ENCODE measurements around the gene ARFGAP1. TPM values are rescaled to one million over a fixed set of nuclear protein-coding genes. Genes with fewer than 3 reads are reported as not detected.
A peak's percentile ranks its signal among the peaks of the same experiment; 100 is the strongest.

The ARFGAP1 gene
- total RNA-seq, 2 experiments from 2014 or later = 73.4 to 77.6 TPM

DNA sequence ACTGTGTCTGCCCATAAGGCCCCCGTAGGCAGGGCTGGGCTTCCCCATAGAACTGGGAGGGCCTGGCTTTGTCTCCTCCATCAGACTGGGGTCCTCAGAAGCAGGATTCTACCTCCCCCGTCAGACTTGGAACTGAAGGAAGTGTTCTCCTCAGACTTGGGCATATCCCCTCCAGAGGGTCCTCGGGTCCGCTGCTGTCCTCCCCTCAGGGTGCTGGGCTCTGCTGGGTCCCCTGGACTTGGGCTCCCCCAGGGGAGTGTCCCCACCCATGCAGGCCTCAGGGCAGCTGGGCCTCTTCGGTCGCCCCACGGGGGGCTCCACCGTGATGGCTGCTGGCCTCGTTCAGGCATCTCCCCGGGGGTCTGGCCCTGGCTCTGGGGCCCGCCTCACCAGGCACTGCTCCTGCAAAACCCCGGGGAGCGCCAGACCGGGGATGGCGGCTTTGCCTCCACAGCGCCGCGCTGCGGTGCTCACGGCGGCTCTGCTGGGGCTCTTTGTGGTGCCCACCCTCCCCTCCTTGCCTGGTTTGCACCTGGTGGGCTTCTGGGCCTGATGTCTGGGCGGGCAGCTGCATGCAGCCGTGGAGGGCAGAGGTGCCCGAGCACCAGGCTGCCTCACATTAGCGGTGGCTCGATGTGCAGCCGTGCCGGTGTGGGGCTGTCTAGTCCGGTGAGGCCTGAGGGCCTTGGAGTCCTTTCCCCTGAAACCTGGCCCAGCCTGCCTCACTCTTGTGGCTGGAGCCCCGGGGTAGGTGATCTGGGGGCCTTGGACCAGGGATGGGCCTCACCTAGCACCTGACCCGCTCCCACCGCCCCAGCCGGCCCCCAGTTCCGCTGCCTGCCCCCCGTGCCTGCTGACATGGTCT lies 34.3 kb downstream of the ARFGAP1 start:
- ATAC-seq (no peak), DNase-seq (no peak)
- intact Hi-C loops (cut with DNase I, micrococcal nuclease) = loop anchor here in 1 of 2 experiments (5.0 kb wide), 1 partner anchor 75 kb away; no protein-coding TSS in a partner anchor
- Mint-ChIP-seq H3K4me1 (no peaks in the 10 kb centered on the region), H3K9me3 (ENCODE audit: low read depth) (no peaks in the 10 kb centered on the region), H3K36me3 (ENCODE audit: low read depth) (no peaks in the 10 kb centered on the region), H3K4me3 (no peak overlapping the region), H3K27me3 (peaks cover 5% of the 10 kb centered on the region), H3K27ac (no peak overlapping the region)
- ChIA-PET POLR2A (no interaction called here), CTCF (interaction anchor here (0.5 to 1.3 kb wide), 2 partner anchors 10 to 70 kb away, joined by 3 to 4 read pairs; no protein-coding TSS in a partner anchor)

DNA sequence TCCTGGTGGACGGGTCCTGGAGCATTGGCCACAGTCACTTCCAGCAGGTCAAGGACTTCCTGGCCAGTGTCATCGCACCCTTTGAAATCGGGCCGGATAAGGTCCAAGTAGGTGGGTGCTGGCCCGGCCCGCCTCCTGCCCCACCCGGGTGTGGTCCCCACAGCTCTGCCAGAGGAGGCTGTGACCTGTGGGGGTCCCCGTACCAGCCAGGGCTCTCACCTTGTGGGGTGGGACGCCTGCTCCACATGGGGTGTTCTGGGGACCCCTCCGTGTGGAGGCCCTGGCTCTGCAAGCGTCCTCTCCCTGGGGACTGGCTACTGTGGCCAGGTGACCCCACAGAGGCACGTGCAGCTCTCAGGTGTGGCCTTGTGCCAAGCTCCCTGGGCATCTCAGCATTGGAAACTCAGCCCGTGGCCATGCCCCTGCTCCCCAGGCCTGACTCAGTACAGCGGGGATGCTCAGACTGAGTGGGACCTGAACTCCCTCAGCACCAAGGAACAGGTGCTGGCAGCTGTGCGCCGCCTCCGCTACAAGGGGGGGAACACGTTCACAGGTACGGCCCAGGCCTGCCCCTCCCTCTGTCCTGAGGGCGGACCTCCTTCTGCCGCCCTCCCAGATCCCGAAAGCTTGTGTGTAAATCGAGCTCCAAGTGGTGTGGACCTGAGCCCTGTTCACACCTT lies 35.1 kb downstream of the ARFGAP1 start:
- intact Hi-C loops (cut with DNase I, micrococcal nuclease) = loop anchor here in 1 of 2 experiments (5.0 kb wide), 1 partner anchor 75 kb away; no protein-coding TSS in a partner anchor
- Mint-ChIP-seq H3K27me3 (peaks cover 4% of the 10 kb centered on the region), H3K4me3 (no peak overlapping the region), H3K9me3 (ENCODE audit: low read depth) (no peaks in the 10 kb centered on the region), H3K36me3 (ENCODE audit: low read depth) (no peaks in the 10 kb centered on the region), H3K27ac (no peak overlapping the region), H3K4me1 (no peaks in the 10 kb centered on the region)
- CTCF ChIA-PET = interaction anchor here (0.5 to 1.3 kb wide), 2 partner anchors 9 to 70 kb away, joined by 3 to 4 read pairs; no protein-coding TSS in a partner anchor
- ATAC-seq (no peak), DNase-seq (no peak)
- POLR2A ChIA-PET = no interaction called here

DNA sequence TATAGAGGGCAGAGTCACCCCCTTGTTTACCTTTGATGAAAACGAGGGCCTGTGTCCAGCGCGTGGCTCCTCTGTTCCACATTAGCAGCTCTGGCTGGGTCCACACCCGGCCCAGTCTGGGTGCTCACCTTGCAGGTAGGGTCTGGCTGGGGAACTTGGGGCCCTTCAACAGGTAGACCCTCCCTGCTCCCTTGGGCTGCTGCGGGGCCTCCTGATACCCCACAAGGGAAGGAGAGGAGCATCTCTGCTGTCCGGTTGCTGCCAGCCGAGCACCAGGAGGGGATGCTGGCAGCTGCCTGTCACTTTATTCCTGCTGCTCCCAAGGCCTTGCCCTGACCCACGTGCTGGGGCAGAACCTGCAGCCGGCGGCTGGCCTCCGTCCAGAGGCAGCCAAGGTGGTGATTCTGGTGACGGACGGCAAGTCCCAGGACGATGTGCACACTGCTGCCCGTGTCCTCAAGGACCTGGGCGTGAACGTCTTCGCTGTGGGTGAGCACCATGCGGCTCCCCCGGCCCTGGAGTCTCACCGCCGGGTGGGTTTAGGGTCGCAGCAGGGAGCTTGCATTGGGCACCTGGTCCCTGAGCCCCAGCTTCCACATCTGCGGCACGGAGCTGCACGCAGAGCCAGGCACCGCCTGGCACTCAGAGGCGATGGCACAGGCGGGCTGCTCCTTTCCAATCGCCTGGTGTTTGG lies 35.8 kb downstream of the ARFGAP1 start:
- DNase-seq (no peak), ATAC-seq (no peak)
- Mint-ChIP-seq H3K27me3 (peaks cover 3% of the 10 kb centered on the region), H3K4me1 (no peaks in the 10 kb centered on the region), H3K27ac (no peak overlapping the region), H3K9me3 (ENCODE audit: low read depth) (no peaks in the 10 kb centered on the region), H3K36me3 (ENCODE audit: low read depth) (no peaks in the 10 kb centered on the region), H3K4me3 (no peak overlapping the region)
- ChIA-PET POLR2A (no interaction called here), CTCF (interaction anchor here (1.3 kb wide), 1 partner anchor 9 kb away, joined by 4 read pairs; no protein-coding TSS in a partner anchor)
- intact Hi-C loops (cut with DNase I, micrococcal nuclease) = loop anchor here in 1 of 2 experiments (5.0 kb wide), 1 partner anchor 74 kb away; no protein-coding TSS in a partner anchor

DNA sequence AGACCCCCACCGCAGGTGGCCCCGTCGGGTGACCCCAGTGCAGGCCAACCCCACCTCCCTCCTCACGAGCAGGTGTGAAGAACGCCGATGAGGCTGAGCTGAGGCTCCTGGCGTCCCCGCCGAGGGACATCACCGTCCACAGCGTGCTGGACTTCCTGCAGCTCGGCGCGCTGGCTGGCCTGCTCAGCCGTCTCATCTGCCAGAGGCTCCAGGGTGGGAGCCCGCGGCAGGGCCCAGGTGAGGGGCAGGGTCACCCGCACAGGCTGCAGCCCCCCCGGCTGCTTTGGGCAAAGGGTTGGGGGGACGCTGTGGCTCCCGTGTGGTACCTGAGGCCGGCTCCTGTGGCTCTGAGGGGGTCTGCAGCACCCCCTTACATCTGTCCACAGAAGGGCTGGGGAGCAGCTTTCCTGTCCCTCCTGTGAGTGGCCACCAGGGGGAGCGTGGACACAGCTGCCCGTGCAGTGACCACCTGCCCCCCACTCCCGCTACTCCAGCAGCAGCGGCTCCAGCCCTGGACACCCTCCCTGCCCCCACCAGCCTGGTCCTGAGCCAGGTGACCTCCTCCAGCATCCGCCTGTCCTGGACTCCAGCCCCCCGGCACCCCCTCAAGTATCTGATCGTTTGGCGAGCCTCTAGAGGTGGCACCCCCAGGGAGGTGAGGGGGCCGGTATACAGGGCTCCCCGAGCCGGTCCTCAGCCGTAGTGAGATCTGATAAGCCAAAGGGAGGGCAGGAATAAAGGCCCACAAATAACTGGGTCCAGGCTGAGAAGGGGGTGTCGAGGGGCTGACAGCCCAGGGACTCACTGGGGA lies 36.9 kb downstream of the ARFGAP1 start:
- intact Hi-C loops (cut with DNase I, micrococcal nuclease) = loop anchor here (1.0 to 5.0 kb wide), 2 partner anchors 72 to 73 kb away; no protein-coding TSS in a partner anchor

DNA sequence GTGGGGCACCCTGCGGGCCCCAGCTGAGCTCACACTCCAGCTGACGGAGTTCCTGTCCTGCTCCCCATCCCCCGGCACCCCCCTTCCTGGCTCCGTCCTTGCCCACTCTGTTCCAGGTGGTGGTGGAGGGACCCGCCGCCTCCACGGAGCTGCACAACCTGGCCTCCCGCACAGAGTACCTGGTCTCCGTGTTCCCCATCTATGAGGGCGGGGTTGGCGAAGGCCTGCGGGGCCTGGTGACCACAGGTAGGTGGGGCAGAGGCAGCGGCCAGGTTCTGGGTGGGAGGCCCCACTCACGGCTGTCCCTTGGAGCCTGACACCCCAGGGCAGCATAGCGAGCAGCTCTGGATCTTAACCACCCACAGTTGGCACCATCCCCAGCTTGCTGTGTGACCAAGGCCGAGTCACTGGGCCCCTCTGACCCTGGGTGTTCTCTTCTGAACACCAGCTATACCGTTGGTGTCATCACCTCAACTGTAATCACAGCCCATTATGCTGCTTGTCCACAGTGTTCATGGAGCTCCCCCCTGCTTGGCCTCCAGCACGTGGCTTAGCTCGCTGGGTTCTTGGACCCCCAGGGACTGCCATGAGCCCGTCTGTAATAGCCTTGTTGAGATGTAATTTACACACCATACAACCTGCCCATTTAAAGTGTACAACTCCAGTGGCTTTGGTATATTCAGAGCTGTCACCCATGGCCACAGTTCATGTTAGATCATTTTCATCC lies 37.8 kb downstream of the ARFGAP1 start:
- ChIA-PET CTCF (interaction anchor here (0.6 to 2.2 kb wide), 6 partner anchors 48 to 126 kb away, joined by 3 to 8 read pairs (median 4); no protein-coding TSS in a partner anchor), POLR2A (no interaction called here)
- Mint-ChIP-seq H3K27ac (no peak overlapping the region), H3K36me3 (ENCODE audit: low read depth) (no peaks in the 10 kb centered on the region), H3K27me3 (no peaks in the 10 kb centered on the region), H3K9me3 (ENCODE audit: low read depth) (no peaks in the 10 kb centered on the region), H3K4me1 (no peaks in the 10 kb centered on the region), H3K4me3 (no peak overlapping the region)
- ATAC-seq (no peak), DNase-seq (no peak)
- intact Hi-C loops (cut with DNase I, micrococcal nuclease) = no loop called here

More for the DNA sequence above, 36.9 kb downstream of the ARFGAP1 start:
- H3K4me3 Mint-ChIP-seq = no peak overlapping the region
- H3K4me1 Mint-ChIP-seq = no peaks in the 10 kb centered on the region
- H3K9me3 Mint-ChIP-seq (ENCODE audit: low read depth) = no peaks in the 10 kb centered on the region
- peak; percentile 61 for DNase-seq
- ATAC-seq = peak; percentile 51
- no peak overlapping the region for H3K27ac Mint-ChIP-seq
- no peaks in the 10 kb centered on the region for H3K36me3 Mint-ChIP-seq (ENCODE audit: low read depth)
- CTCF ChIA-PET = interaction anchor here (0.6 to 2.2 kb wide), 9 partner anchors 12 to 748 kb away, joined by 3 to 8 read pairs (median 4); no protein-coding TSS in a partner anchor
- H3K27me3 Mint-ChIP-seq = peaks cover 3% of the 10 kb centered on the region
- POLR2A ChIA-PET = interaction anchor here (0.6 kb wide), 1 partner anchor 260 kb away, joined by 3 read pairs; no protein-coding TSS in a partner anchor

DNA sequence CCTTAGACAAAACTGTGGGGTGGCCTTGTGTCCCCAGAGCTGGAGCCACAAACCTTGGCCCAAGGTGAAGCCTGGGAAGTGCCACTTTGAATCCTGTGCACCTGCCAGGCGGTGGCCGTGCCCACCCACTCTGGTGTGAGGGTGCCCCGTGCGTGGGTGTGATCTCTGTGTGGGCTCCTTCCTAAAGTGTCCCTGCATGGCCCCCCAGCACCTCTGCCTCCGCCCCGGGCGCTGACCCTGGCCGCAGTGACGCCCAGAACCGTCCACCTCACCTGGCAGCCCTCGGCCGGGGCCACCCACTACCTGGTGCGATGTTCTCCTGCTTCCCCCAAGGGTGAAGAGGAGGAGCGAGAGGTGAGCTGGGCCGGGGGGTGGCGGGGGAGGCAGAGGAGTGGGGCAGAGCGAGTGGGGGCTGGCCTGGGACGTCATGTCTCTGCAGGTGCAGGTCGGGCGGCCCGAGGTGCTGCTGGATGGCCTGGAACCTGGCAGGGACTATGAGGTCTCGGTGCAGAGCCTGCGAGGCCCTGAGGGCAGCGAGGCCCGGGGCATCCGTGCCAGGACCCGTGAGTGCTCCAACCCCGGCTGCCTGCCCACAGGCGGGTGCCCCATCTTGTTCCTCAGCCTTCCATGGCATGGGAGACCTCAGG lies 38.7 kb downstream of the ARFGAP1 start:
- ATAC-seq (no peak), DNase-seq (no peak)
- no peaks in the 10 kb centered on the region for H3K27me3 Mint-ChIP-seq

DNA sequence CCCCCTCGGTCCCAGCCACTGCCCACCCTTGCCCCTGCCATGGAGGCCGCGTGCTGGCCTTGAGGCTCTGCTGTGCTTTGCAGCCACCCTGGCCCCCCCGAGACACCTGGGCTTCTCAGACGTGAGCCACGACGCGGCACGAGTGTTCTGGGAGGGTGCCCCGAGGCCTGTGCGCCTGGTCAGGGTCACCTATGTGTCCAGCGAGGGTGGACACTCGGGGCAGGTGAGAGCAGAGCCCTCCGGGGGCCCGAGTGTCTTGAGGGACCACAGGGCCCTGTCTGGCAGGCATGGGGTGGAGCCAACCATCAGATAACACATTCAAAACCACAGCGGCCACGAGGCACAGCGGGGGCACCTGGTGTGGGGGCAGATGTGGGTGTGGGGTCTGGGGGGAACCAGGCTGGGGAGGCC lies 39.2 kb downstream of the ARFGAP1 start:
- Mint-ChIP-seq H3K4me3 (no peak overlapping the region), H3K9me3 (ENCODE audit: low read depth) (no peaks in the 10 kb centered on the region), H3K4me1 (no peaks in the 10 kb centered on the region), H3K27ac (no peak overlapping the region), H3K27me3 (no peaks in the 10 kb centered on the region), H3K36me3 (ENCODE audit: low read depth) (no peaks in the 10 kb centered on the region)
- ChIA-PET POLR2A (no interaction called here), CTCF (no interaction called here)
- intact Hi-C loops (cut with DNase I, micrococcal nuclease) = no loop called here
- no peak for ATAC-seq
- DNase-seq = no peak

More for the DNA sequence above, 38.7 kb downstream of the ARFGAP1 start:
- no peaks in the 10 kb centered on the region for H3K4me1 Mint-ChIP-seq
- ChIA-PET CTCF (interaction anchor here (2.2 kb wide), 1 partner anchor 71 kb away, joined by 8 read pairs; no protein-coding TSS in a partner anchor), POLR2A (no interaction called here)
- H3K36me3 Mint-ChIP-seq (ENCODE audit: low read depth) = no peaks in the 10 kb centered on the region
- H3K9me3 Mint-ChIP-seq (ENCODE audit: low read depth) = no peaks in the 10 kb centered on the region
- H3K27ac Mint-ChIP-seq = no peak overlapping the region
- intact Hi-C loops (cut with DNase I, micrococcal nuclease) = no loop called here
- no peak overlapping the region for H3K4me3 Mint-ChIP-seq

DNA sequence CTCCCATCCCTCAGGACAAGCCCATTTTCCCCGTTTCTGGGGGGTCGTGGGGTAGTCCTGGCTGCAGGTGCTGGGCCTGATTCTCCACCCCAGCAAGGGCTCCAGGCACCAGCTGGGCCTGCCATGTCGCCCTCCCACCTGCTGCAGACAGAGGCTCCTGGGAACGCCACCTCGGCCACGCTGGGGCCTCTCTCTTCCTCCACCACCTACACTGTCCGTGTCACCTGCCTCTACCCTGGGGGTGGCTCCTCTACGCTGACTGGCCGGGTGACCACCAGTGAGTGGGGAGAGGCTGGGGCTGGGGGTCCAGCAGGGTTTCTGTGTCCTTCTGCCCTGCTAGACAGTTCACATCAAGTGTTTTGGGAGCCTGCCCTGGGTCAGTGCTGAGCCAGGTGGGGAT lies 39.7 kb downstream of the ARFGAP1 start:
- H3K36me3 Mint-ChIP-seq (ENCODE audit: low read depth) = no peaks in the 10 kb centered on the region

DNA sequence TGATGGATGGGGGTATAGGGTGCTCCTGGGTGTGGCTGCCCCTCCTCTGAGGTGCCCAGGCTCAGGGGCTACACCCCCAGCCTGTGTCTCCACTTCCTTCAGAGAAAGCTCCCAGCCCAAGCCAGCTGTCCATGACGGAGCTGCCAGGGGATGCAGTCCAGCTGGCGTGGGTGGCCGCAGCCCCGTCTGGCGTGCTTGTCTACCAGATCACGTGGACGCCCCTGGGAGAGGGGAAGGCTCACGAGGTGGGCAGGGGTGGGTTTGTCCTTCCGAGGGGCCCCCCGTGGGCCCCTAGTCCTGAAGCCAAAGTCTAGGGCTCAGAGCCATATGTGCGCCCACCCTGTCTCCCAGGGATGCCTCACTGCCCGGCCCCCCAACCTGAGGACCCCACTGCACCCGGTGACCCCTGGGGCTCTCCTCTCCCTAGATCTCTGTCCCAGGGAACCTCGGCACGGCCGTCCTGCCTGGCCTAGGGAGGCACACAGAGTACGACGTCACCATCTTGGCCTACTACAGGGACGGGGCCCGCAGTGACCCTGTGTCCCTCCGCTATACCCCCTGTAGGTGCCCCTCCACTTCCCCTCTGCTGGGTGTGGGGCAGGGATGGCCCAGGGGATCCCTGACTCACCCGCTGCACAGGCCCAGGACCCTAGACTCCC lies 40.2 kb downstream of the ARFGAP1 start:
- H3K4me1 Mint-ChIP-seq = no peaks in the 10 kb centered on the region
- no peaks in the 10 kb centered on the region for H3K27me3 Mint-ChIP-seq
- no peak for DNase-seq
- H3K9me3 Mint-ChIP-seq (ENCODE audit: low read depth) = no peaks in the 10 kb centered on the region
- CTCF ChIA-PET = no interaction called here
- H3K4me3 Mint-ChIP-seq = no peak overlapping the region
- intact Hi-C loops (cut with DNase I, micrococcal nuclease) = no loop called here
- POLR2A ChIA-PET = no interaction called here
- no peak for ATAC-seq
- H3K27ac Mint-ChIP-seq = no peak overlapping the region
- H3K36me3 Mint-ChIP-seq (ENCODE audit: low read depth) = no peaks in the 10 kb centered on the region

More for the DNA sequence above, 39.7 kb downstream of the ARFGAP1 start:
- no peaks in the 10 kb centered on the region for H3K9me3 Mint-ChIP-seq (ENCODE audit: low read depth)
- H3K4me3 Mint-ChIP-seq = no peak overlapping the region
- ATAC-seq (no peak), DNase-seq (no peak)
- POLR2A ChIA-PET = no interaction called here
- no peaks in the 10 kb centered on the region for H3K4me1 Mint-ChIP-seq
- H3K27me3 Mint-ChIP-seq = no peaks in the 10 kb centered on the region
- intact Hi-C loops (cut with DNase I, micrococcal nuclease) = no loop called here
- CTCF ChIA-PET = no interaction called here
- no peak overlapping the region for H3K27ac Mint-ChIP-seq

Measured in activated CD4-positive, alpha-beta T cell treated with anti-CD3 and anti-CD28 coated beads for 36 hours (primary cell).